H1 (cell line): ENCODE measurements around the gene KMT5B. TPM values are rescaled to one million over a fixed set of nuclear protein-coding genes. Genes with fewer than 3 reads are reported as not detected.

Experiments
- CTCF ChIA-PET: fragments of 300-600 bp; sonication (Branson Sonifier 250); formaldehyde crosslinking; loops from one replicate; lab custom pipeline; 2021; ENCODE audit not compliant: partially characterized antibody; lab: Charles Lee
- POLR2A ChIA-PET: fragments of 300-600 bp; sonication (Branson Sonifier 250); formaldehyde crosslinking; loops from one replicate; lab custom pipeline; 2021; ENCODE audit warnings: inconsistent platforms; ENCODE audit not compliant: partially characterized antibody; lab: Charles Lee
- DNase-seq, 2 experiments: peaks; one replicate each; pipeline versions ENCODE4 v3.0.0 to v3.0.0-alpha.2; 2010 to 2022; ENCODE audit warnings: low spot score in 2 of 2, low read depth in 1 of 2, mixed read lengths in 1 of 2
- FAIRE-seq: peaks from 2 replicates; lab custom pipeline; 2011; peaks lifted over from hg19 to GRCh38; lab: Jason Lieb, UNC
- H2AFZ ChIP-seq: 2 replicates; pipeline ENCODE4 v1.8.1; 2012; ENCODE audit warnings: low read length, inconsistent platforms
- H2AK5ac ChIP-seq: 2 replicates; pipeline ENCODE4 v1.6.1; 2013; ENCODE audit warnings: low read depth, low read length
- H2BK120ac ChIP-seq: replicated peaks from 2 replicates; pipeline ENCODE3; 2013; ENCODE audit warnings: low read depth, low read length, inconsistent platforms
- H2BK12ac ChIP-seq: 2 replicates; pipeline ENCODE4 v1.6.1; 2013; ENCODE audit warnings: low read depth, low read length
- H2BK15ac ChIP-seq: 2 replicates; pipeline ENCODE4 v1.6.1; 2013; ENCODE audit warnings: low read length
- H2BK20ac ChIP-seq: 2 replicates; pipeline ENCODE4 v1.6.1; 2013; ENCODE audit warnings: low read length
- H2BK5ac ChIP-seq: 2 replicates; pipeline ENCODE4 v1.6.1; 2013; ENCODE audit warnings: low read depth, low read length
- H3K14ac ChIP-seq: 2 replicates; pipeline ENCODE4 v1.6.1; 2013; ENCODE audit warnings: inconsistent platforms; ENCODE audit not compliant: insufficient read length
- H3K18ac ChIP-seq: 2 replicates; pipeline ENCODE4 v1.6.1; 2013; ENCODE audit warnings: low read length; ENCODE audit errors: extremely low read depth
- H3K23ac ChIP-seq: 2 replicates; pipeline ENCODE4 v1.6.1; 2013; ENCODE audit warnings: inconsistent platforms; ENCODE audit not compliant: insufficient read length
- H3K23me2 ChIP-seq: 2 replicates; pipeline ENCODE4 v1.6.1; 2013; ENCODE audit warnings: low read depth, low read length
- H3K27ac ChIP-seq: 2 replicates; pipeline ENCODE4 v1.6.1; 2011; ENCODE audit warnings: low read depth, low read length, inconsistent platforms
- H3K27me3 ChIP-seq, 4 experiments: replicated peaks in 1 of 4; 1 replicate in 1 of 4; 2 replicates in 3 of 4; pipeline versions ENCODE4 v1.6.1 to v1.8.1; 2011 to 2013; ENCODE audit warnings: low read length in 3 of 4, mild to moderate bottlenecking in 3 of 4, inconsistent platforms in 2 of 4, mixed read lengths in 2 of 4, moderate library complexity in 1 of 4; ENCODE audit not compliant: control insufficient read depth in 3 of 4, insufficient read depth in 3 of 4; ENCODE audit errors: extremely low read depth in 1 of 4
- H3K36me3 ChIP-seq, 4 experiments: 2 replicates each; pipeline versions ENCODE4 v1.6.1 to v1.8.1; 2011 to 2013; ENCODE audit warnings: mild to moderate bottlenecking in 4 of 4, low read length in 3 of 4, moderate library complexity in 2 of 4, control low read depth in 1 of 4, inconsistent platforms in 1 of 4; ENCODE audit not compliant: insufficient read depth in 4 of 4, control insufficient read depth in 2 of 4
- H3K4ac ChIP-seq: replicated peaks from 2 replicates; pipeline ENCODE3; 2013; ENCODE audit warnings: low read length, low read depth, mixed read lengths, inconsistent platforms; ENCODE audit not compliant: insufficient read length
- H3K4me1 ChIP-seq, 4 experiments: replicated peaks in 1 of 4; 1 replicate in 1 of 4; 2 replicates in 3 of 4; pipeline versions ENCODE4 v1.6.1 to v1.8.1; 2011 to 2013; ENCODE audit warnings: low read length in 3 of 4, inconsistent platforms in 2 of 4, mixed read lengths in 1 of 4; ENCODE audit not compliant: insufficient read depth in 4 of 4, control insufficient read depth in 3 of 4
- H3K4me2 ChIP-seq, 2 experiments: 2 replicates each; pipeline versions ENCODE4 v1.6.1 to v1.8.1; 2011 to 2013; ENCODE audit warnings: low read depth in 2 of 2, low read length in 2 of 2, control low read depth in 1 of 2, inconsistent platforms in 1 of 2, mild to moderate bottlenecking in 1 of 2; ENCODE audit not compliant: insufficient read depth in 1 of 2
- H3K4me3 ChIP-seq, 4 experiments: fragments of 200-600, 300-600 bp in 1 of 4; sonication (generic), shearing (Covaris generic), sonication (Bioruptor Twin) in 1 of 4; 2 replicates each; pipeline versions ENCODE4 v1.5.1 to v1.8.1; 2011 to 2016; ENCODE audit warnings: low read length in 4 of 4, low read depth in 3 of 4, control low read depth in 2 of 4, inconsistent platforms in 2 of 4, mild to moderate bottlenecking in 2 of 4, mixed read lengths in 1 of 4, moderate library complexity in 1 of 4; ENCODE audit not compliant: insufficient read depth in 2 of 4; ENCODE audit errors: extremely low read depth in 1 of 4
- H3K56ac ChIP-seq: replicated peaks from 2 replicates; pipeline ENCODE3; 2013; ENCODE audit warnings: low read depth, mild to moderate bottlenecking, mixed read lengths, low read length, inconsistent platforms; ENCODE audit not compliant: insufficient read length
- H3K79me1 ChIP-seq: 2 replicates; pipeline ENCODE4 v1.6.1; 2013; ENCODE audit warnings: low read depth, low read length, control low read depth
- H3K79me2 ChIP-seq, 2 experiments: 2 replicates each; pipeline versions ENCODE4 v1.6.1 to v1.8.1; 2012 to 2013; ENCODE audit warnings: low read length in 2 of 2, mild to moderate bottlenecking in 2 of 2, inconsistent platforms in 1 of 2; ENCODE audit not compliant: insufficient read depth in 2 of 2, control insufficient read depth in 1 of 2
- H3K9ac ChIP-seq, 4 experiments: replicated peaks in 1 of 4; 1 replicate in 1 of 4; 2 replicates in 3 of 4; pipeline versions ENCODE4 v1.6.1 to v1.8.1; 2011 to 2013; ENCODE audit warnings: low read depth in 3 of 4, low read length in 3 of 4, control low read depth in 2 of 4, mild to moderate bottlenecking in 2 of 4, moderate library complexity in 2 of 4, inconsistent platforms in 1 of 4; ENCODE audit errors: extremely low read depth in 1 of 4
- H3K9me3 ChIP-seq, 2 experiments: 2 replicates each; pipeline versions ENCODE4 v1.6.1 to v1.8.1; 2012 to 2013; ENCODE audit warnings: mild to moderate bottlenecking in 2 of 2, moderate library complexity in 2 of 2, control low read depth in 1 of 2, inconsistent platforms in 1 of 2, low read depth in 1 of 2, low read length in 1 of 2, mixed read lengths in 1 of 2; ENCODE audit not compliant: insufficient read depth in 2 of 2
- H4K20me1 ChIP-seq, 2 experiments: replicated peaks in 1 of 2; 2 replicates each; pipeline versions ENCODE3 to v1.8.1; 2011 to 2013; ENCODE audit warnings: inconsistent platforms in 2 of 2, low read length in 2 of 2, mild to moderate bottlenecking in 1 of 2; ENCODE audit not compliant: insufficient read depth in 2 of 2, control insufficient read depth in 1 of 2
- H4K5ac ChIP-seq: 2 replicates; pipeline ENCODE4 v1.6.1; 2013; ENCODE audit warnings: low read length, low read depth, mixed read lengths, inconsistent platforms; ENCODE audit not compliant: insufficient read length
- H4K8ac ChIP-seq: 2 replicates; pipeline ENCODE4 v1.8.0; 2013; ENCODE audit warnings: mild to moderate bottlenecking, moderate library complexity, low read length, inconsistent platforms; ENCODE audit not compliant: insufficient read depth; ENCODE audit errors: extremely low read depth
- H4K91ac ChIP-seq: replicated peaks from 2 replicates; pipeline ENCODE3; 2013; ENCODE audit warnings: low read length, mixed read lengths, inconsistent platforms; ENCODE audit not compliant: insufficient read length
- ASH2L ChIP-seq: fragments of 200-600, 300-600 bp; sonication (generic); IDR thresholded peaks from one replicate; pipeline ENCODE4 v1.7.1; 2017; ENCODE audit warnings: low read length
- CREB1 ChIP-seq: IDR thresholded peaks from 2 replicates; pipeline ENCODE4 v1.6.1; 2012; ENCODE audit warnings: inconsistent platforms
- CTBP2 ChIP-seq: IDR thresholded peaks from 2 replicates; pipeline ENCODE4 v1.7.0; 2011; ENCODE audit warnings: borderline replicate concordance, mild to moderate bottlenecking, moderate library complexity, mixed read lengths, low read length; ENCODE audit not compliant: insufficient read depth, insufficient read length
- FOSL1 ChIP-seq: IDR thresholded peaks from 2 replicates; pipeline ENCODE4 v1.6.1; 2011; ENCODE audit warnings: mild to moderate bottlenecking, low read depth, low read length, moderate library complexity; ENCODE audit not compliant: insufficient read depth
- JUND ChIP-seq: IDR thresholded peaks from 2 replicates; pipeline ENCODE4 v1.6.1; 2011; ENCODE audit warnings: mild to moderate bottlenecking, improper control_type of control experiment, low read length
- POLR2A ChIP-seq, 2 experiments: IDR thresholded peaks; 1 replicate in 1 of 2; 2 replicates in 1 of 2; pipeline ENCODE4 v1.6.1; 2011; ENCODE audit warnings: low read depth in 2 of 2, low read length in 2 of 2, mild to moderate bottlenecking in 2 of 2; ENCODE audit errors: control extremely low read depth in 1 of 2
- POLR2AphosphoS5 ChIP-seq: IDR thresholded peaks from 2 replicates; pipeline ENCODE4 v1.6.1; 2011; ENCODE audit warnings: low read depth, low read length
- RAD21 ChIP-seq, 2 experiments: IDR thresholded peaks in 1 of 2; conservative IDR thresholded peaks in 1 of 2; 2 replicates each; pipeline ENCODE4 v1.6.1; 2011; ENCODE audit warnings: low read depth in 2 of 2, low read length in 2 of 2, improper control_type of control experiment in 1 of 2, inconsistent platforms in 1 of 2, mild to moderate bottlenecking in 1 of 2, moderate library complexity in 1 of 2
- SIRT6 ChIP-seq: IDR thresholded peaks from one replicate; pipeline ENCODE4 v1.7.1; 2012; ENCODE audit warnings: low read length, inconsistent platforms
- SP1 ChIP-seq: IDR thresholded peaks from 2 replicates; pipeline ENCODE4 v1.6.1; 2011; ENCODE audit warnings: low read depth, low read length
- TAF1 ChIP-seq: IDR thresholded peaks from 2 replicates; pipeline ENCODE4 v1.6.1; 2011; ENCODE audit warnings: mild to moderate bottlenecking, low read depth, low read length
- TEAD4 ChIP-seq: IDR thresholded peaks from 2 replicates; pipeline ENCODE4 v1.6.1; 2012; ENCODE audit warnings: low read depth, low read length, inconsistent platforms, mixed read lengths
- WGBS, 2 experiments: shearing (Covaris generic) in 1 of 2; methylation state at CpG; one replicate each; pipeline versions ENCODE4 v1.1.6 to v1.1.7; 2013 to 2015; ENCODE audit warnings: low lambda C conversion rate in 2 of 2, mixed read lengths in 2 of 2, inconsistent platforms in 1 of 2, low coverage in 1 of 2, missing lambda C conversion rate in 1 of 2; ENCODE audit not compliant: insufficient replicate concordance in 2 of 2, insufficient coverage in 1 of 2, insufficient read length in 1 of 2; ENCODE audit errors: extremely low coverage in 1 of 2, missing lambda C conversion rate in 1 of 2; 5-methylcytosine and 5-hydroxymethylcytosine counted together
- polyA plus RNA-seq, 7 experiments: library from polyadenylated mRNA; depleted of rRNA in 3 of 7; stranded (reverse) in 5 of 7; unstranded in 2 of 7; fragments of >200 nt in 5 of 7; fragments of 200-250 nt in 2 of 7; gene quantifications; 1 replicate in 5 of 7; 2 replicates in 1 of 7; 4 replicates in 1 of 7; pipeline versions ENCODE4 v1.2.1 to v1.2.3, GENCODE V29; 2011 to 2013; ENCODE audit warnings: missing spikeins in 2 of 7, mixed read lengths in 2 of 7
- total RNA-seq: library from RNA; stranded (reverse); fragmentation: NEBNext Ultra II Directional; extraction: Animal tissue kit (Norgen Biotek cat#: 25700); gene quantifications from 2 replicates; pipeline ENCODE4 v1.2.1, GENCODE V29; 2021

Gene KMT5B
- total and polyA plus RNA-seq, 2 of the 8 experiments (the other 6 are each of a cell fraction or from before 2014, with no cell fraction given) = 11.0 to 40.8 TPM

- Histone ChIP-seq H3K18ac (no peak overlapping the region), H2BK15ac (no peak overlapping the region), H3K79me1 (no peaks in the 10 kb centered on the region; the same call in 1 of the 2 replicates), H3K4ac (no peak overlapping the region), H4K20me1 (peaks cover 24 to 26% of the 10 kb centered on the region in 2 experiments), H3K23me2 (no peaks in the 10 kb centered on the region; the same call in 1 of the 2 replicates), H3K23ac (no peak overlapping the region), H3K9me3 (no peaks in the 10 kb centered on the region), H2BK12ac (no peak overlapping the region), H2BK20ac (no peak overlapping the region), H4K8ac (no peak overlapping the region), H2BK5ac (0 out of 2 replicates have a peak overlapping the region, but pooled peaks have one; percentile 17), H4K91ac (no peak overlapping the region), H3K4me3 (peak overlapping the region in 1 of 4 experiments; percentile 97; a peak in 3 of 8 replicates), H3K4me1 (peaks cover 7 to 17% (median 10%) of the 10 kb centered on the region in 4 experiments), H4K5ac (no peak overlapping the region), H3K27ac (no peak overlapping the region), H3K9ac (peak overlapping the region in 1 of 4 experiments; percentile 31; a peak in 1 of 7 replicates), H3K27me3 (no peaks in the 10 kb centered on the region), H2BK120ac (no peak overlapping the region), H3K4me2 (peak overlapping the region; percentile 60 to 71), H3K14ac (no peak overlapping the region), H3K56ac (no peak overlapping the region), H3K36me3 (peaks cover 0 to 11% (median under 1%) of the 10 kb centered on the region in 4 experiments; a peak in 2 of 8 replicates), H2AFZ (no peak overlapping the region), H3K79me2 (peaks cover 56 to 75% of the 10 kb centered on the region in 2 experiments), H2AK5ac (no peak overlapping the region)
- WGBS, 2 experiments = 68% methylated on average over 11 of the region's 11 CpGs; no CpG with 5 or more reads in 1 of the 2 experiments
- FAIRE-seq = no peak
- no peak for DNase-seq
- POLR2A ChIA-PET = interaction anchor here (0.7 to 7.1 kb wide), 25 partner anchors 10 to 112 kb away, joined by 3 to 52 read pairs (median 6); no protein-coding TSS in a partner anchor
- CTCF ChIA-PET = interaction anchor here (0.6 to 1.8 kb wide), 7 partner anchors 10 to 113 kb away, joined by 3 to 10 read pairs (median 3); no protein-coding TSS in a partner anchor
- peak; percentile 73 for TF ChIP-seq SP1
- TF ChIP-seq TAF1 = 0 out of 2 replicates have a peak, but pooled peaks have one; percentile 30
- TF ChIP-seq POLR2A (IDR thresholded peaks at IDR 0.05; ENCODE audit: control extremely low read depth in 1 of 2, low read depth in 2 of 2, low read length in 2 of 2) = peak in 1 of 2 experiments; percentile 30; a peak in 2 of 3 replicates
- TF ChIP-seq SIRT6 = no peak
- peak; percentile 82 for TF ChIP-seq TEAD4
- TF ChIP-seq RAD21 (IDR thresholded peaks at IDR 0.05 in 1 of 2, conservative IDR thresholded peaks at IDR 0.05 in 1 of 2; ENCODE audit: low read depth in 2 of 2, low read length in 2 of 2) = peak in 1 of 2 experiments; percentile 8; a peak in 1 of 4 replicates
- peak; percentile 23 for TF ChIP-seq ASH2L
- no peak for TF ChIP-seq CTBP2
- no peak for TF ChIP-seq FOSL1
- TF ChIP-seq JUND = no peak
- TF ChIP-seq POLR2AphosphoS5 = peak; percentile 41; the same call in 1 of the 2 replicates
- no peak for TF ChIP-seq CREB1
These were observed 95.1 kb downstream of the KMT5B start for GRCh38 chr11:68117853-68118470.
